ENCODE results near the gene CAP1.

DNA sequence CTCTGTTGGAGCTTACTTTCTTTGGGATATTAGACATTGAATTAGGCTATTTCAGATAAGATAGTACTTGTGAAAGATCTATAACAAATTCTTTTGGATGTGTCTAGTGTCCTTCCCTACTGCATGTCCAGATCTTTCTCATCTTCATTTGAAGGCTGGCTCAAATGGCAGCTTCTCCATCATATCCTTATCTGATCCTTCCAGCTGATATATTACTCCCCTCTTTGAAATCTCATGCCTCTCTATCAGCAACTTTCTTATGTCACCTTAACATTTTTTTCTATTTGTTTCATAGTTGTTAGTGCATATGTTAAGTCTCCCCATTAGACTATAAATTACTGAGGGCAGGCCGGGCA, 17.5 kb downstream of the CAP1 start:
- TF ChIP-seq, protein P1, sequence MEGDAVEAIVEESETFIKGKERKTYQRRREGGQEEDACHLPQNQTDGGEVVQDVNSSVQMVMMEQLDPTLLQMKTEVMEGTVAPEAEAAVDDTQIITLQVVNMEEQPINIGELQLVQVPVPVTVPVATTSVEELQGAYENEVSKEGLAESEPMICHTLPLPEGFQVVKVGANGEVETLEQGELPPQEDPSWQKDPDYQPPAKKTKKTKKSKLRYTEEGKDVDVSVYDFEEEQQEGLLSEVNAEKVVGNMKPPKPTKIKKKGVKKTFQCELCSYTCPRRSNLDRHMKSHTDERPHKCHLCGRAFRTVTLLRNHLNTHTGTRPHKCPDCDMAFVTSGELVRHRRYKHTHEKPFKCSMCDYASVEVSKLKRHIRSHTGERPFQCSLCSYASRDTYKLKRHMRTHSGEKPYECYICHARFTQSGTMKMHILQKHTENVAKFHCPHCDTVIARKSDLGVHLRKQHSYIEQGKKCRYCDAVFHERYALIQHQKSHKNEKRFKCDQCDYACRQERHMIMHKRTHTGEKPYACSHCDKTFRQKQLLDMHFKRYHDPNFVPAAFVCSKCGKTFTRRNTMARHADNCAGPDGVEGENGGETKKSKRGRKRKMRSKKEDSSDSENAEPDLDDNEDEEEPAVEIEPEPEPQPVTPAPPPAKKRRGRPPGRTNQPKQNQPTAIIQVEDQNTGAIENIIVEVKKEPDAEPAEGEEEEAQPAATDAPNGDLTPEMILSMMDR (conservative IDR thresholded peaks at IDR 0.05): no peak
- TF ChIP-seq EZH2 (IDR thresholded peaks at IDR 0.05; ENCODE audit: low read depth): no peak
